ENCODE results near the gene ZMYND12. TPM values are rescaled to one million over a fixed set of nuclear protein-coding genes. Genes with fewer than 3 reads are reported as not detected.

The ZMYND12 gene
- total and polyA plus RNA-seq, 10 donors: 0.46 to 4.3 (median 1.3) TPM; not detected in 1

GRCh38 chr1:42385283-42385682 lies 70.5 kb downstream of the ZMYND12 start:
- DNase-seq: no peak
- H3K4me3 ChIP-seq: no peak overlapping the region
- H3K36me3 ChIP-seq: no peaks in the 10 kb centered on the region
- TF ChIP-seq CTCF (IDR thresholded peaks at IDR 0.05 in 8 of 11, conservative IDR thresholded peaks at IDR 0.05 in 3 of 11) (no peak), POLR2A (IDR thresholded peaks at IDR 0.05) (no peak), POLR2AphosphoS5 (IDR thresholded peaks at IDR 0.05) (no peak)
- peaks cover 0 to 60% (median 18%) of the 10 kb centered on the region in 7 donors for H3K27me3 ChIP-seq (replicated peaks in 1 of 7)
- peaks cover 0 to 11% (median 7%) of the 10 kb centered on the region in 6 donors for H3K4me1 ChIP-seq
- intact Hi-C loops (cut with DNase I; ENCODE audit: low total_unique reads): no loop called here
- no peaks in the 10 kb centered on the region for H3K9me3 ChIP-seq
- no peak overlapping the region for H3K27ac ChIP-seq
- WGBS, 5 donors: 0 to 9% (median 2%) methylated on average over 1 of the region's 1 CpG

- Histone ChIP-seq H3K4me1 (peaks cover 4 to 18% (median 13%) of the 10 kb centered on the region in 6 donors), H3K27ac (no peak overlapping the region), H3K4me3 (peak overlapping the region; percentile 48 to 86 (median 60)), H3K9me3 (no peaks in the 10 kb centered on the region), H3K27me3 (replicated peaks in 1 of 7) (peaks cover 0 to 67% (median 20%) of the 10 kb centered on the region in 7 donors), H3K36me3 (no peaks in the 10 kb centered on the region)
- intact Hi-C loops (cut with DNase I; ENCODE audit: low total_unique reads): no loop called here
- no peak for DNase-seq
- whole genome bisulfite sequencing, 5 donors: 13 to 21% (median 16%) methylated on average over 8 of the region's 8 CpGs
- no peak for TF ChIP-seq CTCF (IDR thresholded peaks at IDR 0.05 in 8 of 11, conservative IDR thresholded peaks at IDR 0.05 in 3 of 11)
- TF ChIP-seq POLR2AphosphoS5 (IDR thresholded peaks at IDR 0.05): no peak
- TF ChIP-seq POLR2A (IDR thresholded peaks at IDR 0.05): no peak
Measured at GRCh38 chr1:42381280-42381673, 74.5 kb downstream of the ZMYND12 start.

- TF ChIP-seq POLR2AphosphoS5 (IDR thresholded peaks at IDR 0.05): peak in 2 of 3 donors; percentile 8 to 23
- no peak for TF ChIP-seq POLR2A (IDR thresholded peaks at IDR 0.05)
- no peak for TF ChIP-seq CTCF (IDR thresholded peaks at IDR 0.05 in 8 of 11, conservative IDR thresholded peaks at IDR 0.05 in 3 of 11)
- H3K4me1 ChIP-seq: peaks cover 4 to 18% (median 13%) of the 10 kb centered on the region in 6 donors
- H3K27ac ChIP-seq: no peak within 1 kb of the TSS
- no peaks in the 10 kb centered on the region for H3K9me3 ChIP-seq
- DNase-seq: peak; percentile 81
- H3K36me3 ChIP-seq: no peaks in the 10 kb centered on the region
- H3K4me3 ChIP-seq: peak within 1 kb of the TSS; percentile 48 to 86 (median 60)
- intact Hi-C loops (cut with DNase I; ENCODE audit: low total_unique reads): no loop called here
- WGBS, 5 donors: 0 to 1% (median 1%) methylated on average over 3 to 101 of the region's 101 CpGs; no CpG with 5 or more reads in 1 of the 5 donors
- peaks cover 0 to 67% (median 20%) of the 10 kb centered on the region in 7 donors for H3K27me3 ChIP-seq (replicated peaks in 1 of 7)
Measured at GRCh38 chr1:42380586-42381279, 75.1 kb downstream of the ZMYND12 start, which contains the start of gene RIMKLA. TSS of gene RIMKLA (plus strand) at chr1:42380792. CDS start at chr1:42380935, 143 bp downstream.

Small RNA genes within 50 kb of the gene (small RNA-seq; reads per million reads assigned to genes)
- 0 reads per million in 4 donors for gene TMSB4XP1

Other genes starting within 250 kb of the ZMYND12 start
- 10 to 100 TPM; 51.0 to 85.8 (median 66.1) TPM for gene FOXJ3, start 120.8 kb downstream of the ZMYND12 start, total RNA-seq
- gene FOXJ3, start 120.8 kb downstream of the ZMYND12 start, polyA plus RNA-seq: 10 to 100 TPM in 2 of 3 donors, 1 to 10 TPM in 1; 8.9 to 13.5 (median 12.2) TPM
- gene RIMKLA, start 75.2 kb downstream of the ZMYND12 start, total RNA-seq: 1 to 10 TPM in 2 of 7 donors, under 1 TPM in 5; 0.13 to 1.4 (median 0.68) TPM
- gene RIMKLA, start 75.2 kb downstream of the ZMYND12 start, polyA plus RNA-seq: under 1 TPM; 0.06 to 0.13 (median 0.07) TPM
- gene PPCS, start 521 bp upstream of the ZMYND12 start, total RNA-seq: 10 to 100 TPM; 48.4 to 64.2 (median 53.2) TPM
- 10 to 100 TPM; 82.5 to 96.3 (median 89.1) TPM for gene PPCS, start 521 bp upstream of the ZMYND12 start, polyA plus RNA-seq
- gene CCDC30, start 7.3 kb upstream of the ZMYND12 start, total RNA-seq: 10 to 100 TPM in 1 of 7 donors, 1 to 10 TPM in 6; 1.9 to 11.6 (median 4.1) TPM
- 1 to 10 TPM in 1 of 3 donors, under 1 TPM in 2; 0.65 to 1.1 (median 0.80) TPM for gene CCDC30, start 7.3 kb upstream of the ZMYND12 start, polyA plus RNA-seq
- gene PPIH, start 202.4 kb upstream of the ZMYND12 start, total RNA-seq: 10 to 100 TPM; 34.2 to 60.1 (median 39.8) TPM
- 10 to 100 TPM; 59.6 to 72.3 (median 63.0) TPM for gene PPIH, start 202.4 kb upstream of the ZMYND12 start, polyA plus RNA-seq
- 100 to 1,000 TPM; 361 to 451 (median 396) TPM for gene YBX1, start 226.4 kb upstream of the ZMYND12 start, total RNA-seq
- 100 to 1,000 TPM; 479 to 684 (median 620) TPM for gene YBX1, start 226.4 kb upstream of the ZMYND12 start, polyA plus RNA-seq

Measured in spleen (tissue), 11 donors.